Coronary artery (tissue), 2 donors: ENCODE measurements around the gene TMEM135.
"Not testable (repeated sequence)": the region's sequence is repeated elsewhere in the genome, so short reads cannot be mapped to it uniquely, and the experiment has no call there.

Experiments used
- DNase-seq: peaks from one replicate; pipeline ENCODE4 v3.0.0-alpha.2; 2017; ENCODE audit warnings: low spot score
- H3K27ac ChIP-seq, 2 donors: fragments of 200-600 bp; sonication (generic); one replicate each; pipeline ENCODE4 v1.5.1; 2016 to 2019
- H3K4me3 ChIP-seq: fragments of 200-600 bp; sonication (generic); 2 replicates; pipeline ENCODE4 v1.5.1; 2016; ENCODE audit warnings: mild to moderate bottlenecking, moderate library complexity
- CTCF ChIP-seq: fragments of 200-600 bp; sonication (generic); IDR thresholded peaks from one replicate; pipeline ENCODE4 v1.5.1; 2019; ENCODE audit warnings: antibody characterized with exemption

The TMEM135 gene

GRCh38 chr11:87020336-87020735 is 17.4 kb upstream of the TMEM135 start:
- Histone ChIP-seq H3K4me3 (no peak overlapping the region), H3K27ac (no peak overlapping the region)
- TF ChIP-seq CTCF, result no peak
- DNase-seq, result no peak

GRCh38 chr11:87020764-87021365 is 16.9 kb upstream of the TMEM135 start:
- no peak for TF ChIP-seq CTCF
- H3K27ac ChIP-seq, result no peak overlapping the region
- DNase-seq, result no peak
- no peak overlapping the region for H3K4me3 ChIP-seq

- TF ChIP-seq CTCF, result no peak
- DNase-seq, result no peak
- H3K4me3 ChIP-seq, result no peak overlapping the region
- no peak overlapping the region for H3K27ac ChIP-seq
Measured at GRCh38 chr11:87022254-87022653, 15.5 kb upstream of the TMEM135 start.

GRCh38 chr11:87022738-87023137 is 15.0 kb upstream of the TMEM135 start:
- H3K4me3 ChIP-seq, result no peak overlapping the region
- no peak for TF ChIP-seq CTCF
- H3K27ac ChIP-seq, result no peak overlapping the region
- DNase-seq, result no peak

- not testable (repeated sequence) for H3K27ac ChIP-seq, DNase-seq, H3K4me3 ChIP-seq
Measured at GRCh38 chr11:87026415-87026814, 11.3 kb upstream of the TMEM135 start.

GRCh38 chr11:87030458-87031054 is 7.2 kb upstream of the TMEM135 start:
- no peak overlapping the region for H3K27ac ChIP-seq
- no peak overlapping the region for H3K4me3 ChIP-seq
- TF ChIP-seq CTCF, result no peak
- DNase-seq, result no peak

GRCh38 chr11:87031433-87032170 is 6.1 kb upstream of the TMEM135 start:
- Histone ChIP-seq H3K4me3 (no peak overlapping the region), H3K27ac (no peak overlapping the region)
- TF ChIP-seq CTCF, result no peak
- no peak for DNase-seq
